ENCODE results near the gene ZRANB3. TPM values are rescaled to one million over a fixed set of nuclear protein-coding genes. Genes with fewer than 3 reads are reported as not detected.

Gene ZRANB3
- 1 to 10 TPM; 3.5 to 6.3 TPM for total RNA-seq
- polyA plus RNA-seq (ENCODE audit: insufficient read length in 6 of 6), result 10 to 100 TPM in 3 of 6 donors, 1 to 10 TPM in 3; 8.8 to 11.2 (median 10.0) TPM
- long read RNA-seq, donor 1, partial matches to known transcripts, result 5 of 5 reads
- long read RNA-seq, donor 1, other reads (novel, unspliced or antisense), result 0 of 5 reads
- long read RNA-seq, donor 2, result 0 reads
- long read RNA-seq, donor 3, result 0 reads
- long read RNA-seq, donor 4, partial matches to known transcripts, result 0 of 1 reads
- long read RNA-seq, donor 4, other reads (novel, unspliced or antisense), result 1 of 1 reads
- long read RNA-seq, donor 5, result 0 reads
- long read RNA-seq, donor 6, result 0 reads
- long read RNA-seq, donor 7, result 0 reads
- long read RNA-seq, donor 8, full-length matches to known transcripts, result 1 of 1 reads
- long read RNA-seq, donor 8, partial matches to known transcripts, result 0 of 1 reads
- long read RNA-seq, donor 8, other reads (novel, unspliced or antisense), result 0 of 1 reads
- long read RNA-seq, donor 9, result 0 reads
- long read RNA-seq, donor 10, result 0 reads
- long read RNA-seq, donor 11, result 0 reads
- long read RNA-seq, donor 12, result 0 reads

GRCh38 chr2:135530313-135531230 is at the start of gene ZRANB3:
ZRANB3 (minus strand) TSS chr2:135531218.
- no peaks in the 10 kb centered on the region for H3K27me3 ChIP-seq
- peak within 1 kb of the TSS; percentile 84 to 99 for H3K4me3 ChIP-seq
- peaks cover 12 to 20% of the 10 kb centered on the region in 2 donors for H3K4me1 ChIP-seq
- peak within 1 kb of the TSS; percentile 91 to 93 for H3K27ac ChIP-seq
- peak; percentile 87 for ATAC-seq
- H3K36me3 ChIP-seq, result peaks cover 0 to 4% of the 10 kb centered on the region in 2 donors
- intact Hi-C loops (cut with DNase I), result no loop called here
- H3K9me3 ChIP-seq, result no peaks in the 10 kb centered on the region
- TF ChIP-seq, protein P1, sequence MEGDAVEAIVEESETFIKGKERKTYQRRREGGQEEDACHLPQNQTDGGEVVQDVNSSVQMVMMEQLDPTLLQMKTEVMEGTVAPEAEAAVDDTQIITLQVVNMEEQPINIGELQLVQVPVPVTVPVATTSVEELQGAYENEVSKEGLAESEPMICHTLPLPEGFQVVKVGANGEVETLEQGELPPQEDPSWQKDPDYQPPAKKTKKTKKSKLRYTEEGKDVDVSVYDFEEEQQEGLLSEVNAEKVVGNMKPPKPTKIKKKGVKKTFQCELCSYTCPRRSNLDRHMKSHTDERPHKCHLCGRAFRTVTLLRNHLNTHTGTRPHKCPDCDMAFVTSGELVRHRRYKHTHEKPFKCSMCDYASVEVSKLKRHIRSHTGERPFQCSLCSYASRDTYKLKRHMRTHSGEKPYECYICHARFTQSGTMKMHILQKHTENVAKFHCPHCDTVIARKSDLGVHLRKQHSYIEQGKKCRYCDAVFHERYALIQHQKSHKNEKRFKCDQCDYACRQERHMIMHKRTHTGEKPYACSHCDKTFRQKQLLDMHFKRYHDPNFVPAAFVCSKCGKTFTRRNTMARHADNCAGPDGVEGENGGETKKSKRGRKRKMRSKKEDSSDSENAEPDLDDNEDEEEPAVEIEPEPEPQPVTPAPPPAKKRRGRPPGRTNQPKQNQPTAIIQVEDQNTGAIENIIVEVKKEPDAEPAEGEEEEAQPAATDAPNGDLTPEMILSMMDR (IDR thresholded peaks at IDR 0.05), result no peak
- peak; percentile 89 to 98 (median 96) for DNase-seq

DNA sequence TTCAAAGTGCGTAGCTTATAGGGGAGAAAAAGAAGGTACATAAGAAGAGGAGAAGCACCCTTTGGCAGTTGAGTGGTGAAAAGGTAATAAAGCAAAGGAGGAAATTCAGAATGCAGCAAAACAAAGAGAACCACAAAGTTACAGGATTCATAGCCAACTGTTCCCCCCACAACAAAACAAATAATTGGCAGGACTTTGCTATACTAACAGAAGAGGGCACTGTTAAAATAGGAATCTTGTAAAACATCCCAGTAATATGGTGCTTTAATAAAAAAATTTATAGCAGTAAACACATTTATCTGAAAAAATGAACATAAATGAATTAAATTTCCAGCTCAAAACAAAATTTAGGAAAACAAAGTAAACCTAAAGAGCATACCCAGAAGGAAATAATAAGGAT is 42.6 kb upstream of the ZRANB3 start:
- no peak for DNase-seq
- Histone ChIP-seq H3K27ac (no peak overlapping the region), H3K4me1 (no peaks in the 10 kb centered on the region), H3K27me3 (no peaks in the 10 kb centered on the region), H3K4me3 (no peak overlapping the region), H3K36me3 (peaks cover 0 to 16% of the 10 kb centered on the region in 2 donors), H3K9me3 (no peaks in the 10 kb centered on the region)
- no peak for ATAC-seq
- intact Hi-C loops (cut with DNase I), result no loop called here
- TF ChIP-seq, protein P1 (IDR thresholded peaks at IDR 0.05), result no peak

- H3K27ac ChIP-seq, result no peak overlapping the region
- TF ChIP-seq, protein P1 (IDR thresholded peaks at IDR 0.05), result no peak
- intact Hi-C loops (cut with DNase I), result no loop called here
- no peaks in the 10 kb centered on the region for H3K9me3 ChIP-seq
- DNase-seq (no peak), ATAC-seq (no peak)
- no peaks in the 10 kb centered on the region for H3K27me3 ChIP-seq
- H3K36me3 ChIP-seq, result peaks cover 0 to 16% of the 10 kb centered on the region in 2 donors
- H3K4me1 ChIP-seq, result no peaks in the 10 kb centered on the region
- no peak overlapping the region for H3K4me3 ChIP-seq
These were observed 39.9 kb upstream of the ZRANB3 start for GRCh38 chr2:135570884-135571283.

- Histone ChIP-seq H3K4me3 (no peak overlapping the region), H3K27ac (no peak overlapping the region), H3K36me3 (no peaks in the 10 kb centered on the region), H3K27me3 (no peaks in the 10 kb centered on the region), H3K9me3 (no peaks in the 10 kb centered on the region), H3K4me1 (no peaks in the 10 kb centered on the region)
- DNase-seq (no peak), ATAC-seq (no peak)
- TF ChIP-seq, protein P1 (IDR thresholded peaks at IDR 0.05), result no peak
- intact Hi-C loops (cut with DNase I), result no loop called here
These were observed 32.8 kb upstream of the ZRANB3 start for GRCh38 chr2:135563793-135564192.
